ENCODE results near the gene ISOC2.

The ISOC2 gene

DNA sequence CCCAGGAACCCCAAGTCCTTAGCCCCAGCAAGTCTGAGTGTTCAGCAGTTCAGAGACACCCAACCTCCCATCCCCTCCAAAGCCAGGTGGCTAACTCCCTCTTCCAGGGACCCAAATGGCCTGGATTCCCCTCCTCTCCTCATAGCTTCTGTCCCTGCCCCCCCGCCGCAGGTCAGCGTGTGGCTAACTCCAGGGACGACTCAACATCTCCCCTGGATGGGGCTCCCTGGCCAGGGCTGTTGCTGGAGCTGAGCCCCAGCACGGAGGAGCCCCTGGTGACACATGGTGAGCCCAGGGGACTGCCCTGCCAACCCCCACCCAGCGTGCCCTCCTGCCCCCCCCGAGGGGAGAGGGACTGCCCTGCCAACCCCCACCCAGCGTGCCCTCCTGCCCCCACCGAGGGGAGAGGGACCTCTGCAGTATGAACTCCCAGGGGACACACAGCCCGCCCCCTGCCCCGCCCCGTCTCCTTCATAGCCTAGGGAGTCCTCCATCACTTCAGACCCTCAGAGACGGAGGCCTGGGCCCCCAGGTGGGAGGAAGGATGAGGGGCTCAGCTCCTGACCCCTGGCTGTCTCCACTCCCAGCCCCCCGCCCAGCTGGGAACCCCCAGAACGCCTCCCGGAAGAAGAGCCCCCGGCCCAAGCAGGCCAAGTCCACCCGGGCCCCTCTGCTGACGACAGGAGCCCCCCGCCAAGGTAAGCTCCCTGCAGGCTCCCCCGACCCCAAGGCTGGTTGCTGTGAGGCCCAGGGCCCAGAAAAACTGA lies 28.5 kb upstream of the ISOC2 start:
- DNase-seq: no peak

GRCh38 chr19:55488986-55489710 lies 27.7 kb upstream of the ISOC2 start:
- DNase-seq: no peak

- DNase-seq: no peak
Measured at GRCh38 chr19:55487924-55488687, 26.7 kb upstream of the ISOC2 start, which contains the start of gene SSC5D. SSC5D (plus strand) TSS chr19:55488436; CDS start chr19:55488590, 154 bp downstream.

- no peak for DNase-seq
Measured at GRCh38 chr19:55486971-55487923, 25.8 kb upstream of the ISOC2 start.

- DNase-seq: no peak
Measured at GRCh38 chr19:55486043-55486970, 24.9 kb upstream of the ISOC2 start.

DNA sequence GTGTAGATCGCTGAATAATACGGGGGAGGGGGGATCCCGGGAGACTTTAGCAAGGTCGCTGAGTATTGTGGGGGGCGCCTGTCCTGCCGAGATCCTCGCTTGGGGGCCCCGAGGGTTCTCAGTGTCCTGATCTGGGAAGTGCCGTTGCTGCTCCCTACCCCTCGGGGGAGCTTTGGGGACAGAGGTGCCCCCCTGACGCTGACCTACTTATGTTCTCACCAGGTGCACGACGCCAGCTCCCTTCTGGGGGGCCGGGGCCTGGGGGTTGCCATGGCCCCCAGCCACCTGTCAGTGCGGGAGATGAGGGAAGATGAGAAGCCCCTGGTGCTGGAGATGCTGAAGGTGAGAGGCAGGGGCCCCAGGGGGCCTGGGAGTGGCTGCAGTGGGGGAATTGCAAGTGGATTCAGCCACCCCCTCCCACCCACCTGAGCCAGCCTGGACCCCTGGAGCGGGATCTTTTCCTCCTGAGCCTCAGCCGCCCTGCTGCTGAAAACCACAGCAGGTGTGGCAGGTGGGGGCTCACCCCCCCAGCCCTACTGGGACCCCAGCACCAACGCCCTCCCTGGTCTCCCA lies 24.1 kb upstream of the ISOC2 start:
- no peak for DNase-seq

- DNase-seq: peak; percentile 43
Measured at GRCh38 chr19:55484593-55485438, 23.4 kb upstream of the ISOC2 start, which contains the start of gene NAT14. NAT14 (plus strand) TSS chr19:55485188; CDS start chr19:55485709, 521 bp downstream.

DNA sequence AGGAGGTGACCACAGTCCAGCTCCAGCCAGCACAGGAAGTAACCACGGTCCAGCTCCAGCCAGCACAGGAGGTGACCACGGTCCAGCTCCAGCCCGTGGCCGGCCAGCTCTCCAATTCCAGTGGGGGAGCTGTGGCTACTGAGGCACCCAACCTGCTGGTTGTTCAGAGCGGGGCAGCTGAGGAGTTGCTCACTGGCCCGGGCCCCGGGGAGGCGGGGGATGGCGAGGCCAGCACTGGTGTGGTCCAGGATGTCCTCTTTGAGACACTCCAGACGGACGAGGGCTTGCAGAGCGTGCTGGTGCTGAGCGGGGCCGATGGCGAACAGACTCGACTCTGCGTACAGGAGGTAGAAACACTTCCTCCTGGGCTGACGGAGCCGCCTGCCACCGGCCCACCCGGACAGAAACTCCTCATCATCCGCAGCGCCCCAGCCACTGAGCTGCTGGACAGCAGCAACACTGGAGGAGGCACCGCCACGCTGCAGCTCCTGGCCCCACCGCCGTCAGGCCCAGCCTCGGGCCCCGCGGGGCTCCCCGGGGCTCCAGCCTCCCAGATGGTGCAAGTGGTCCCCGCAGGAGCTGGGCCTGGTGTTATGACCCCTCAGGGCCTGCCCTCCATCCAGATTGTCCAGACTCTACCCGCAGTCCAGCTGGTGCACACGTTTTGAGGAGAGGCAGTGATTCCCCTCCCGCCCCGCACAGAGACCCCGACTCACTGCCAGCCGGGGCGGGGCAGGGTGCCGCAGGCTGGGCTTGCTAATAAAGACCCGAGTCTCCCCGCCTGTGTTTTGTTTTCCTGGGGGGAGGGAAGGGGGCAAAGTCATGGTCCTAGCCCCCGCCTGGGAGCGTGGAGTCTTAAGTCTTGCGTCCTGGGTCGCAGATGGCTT lies 22.5 kb upstream of the ISOC2 start:
- no peak for DNase-seq

GRCh38 chr19:55482967-55483705 lies 21.7 kb upstream of the ISOC2 start:
- DNase-seq: no peak

- DNase-seq: no peak
Measured at GRCh38 chr19:55482156-55482961, 20.9 kb upstream of the ISOC2 start.

- DNase-seq: no peak
Measured at GRCh38 chr19:55481794-55482155, 20.3 kb upstream of the ISOC2 start.

- no peak for DNase-seq
Measured at GRCh38 chr19:55481148-55481793, 19.8 kb upstream of the ISOC2 start.

DNA sequence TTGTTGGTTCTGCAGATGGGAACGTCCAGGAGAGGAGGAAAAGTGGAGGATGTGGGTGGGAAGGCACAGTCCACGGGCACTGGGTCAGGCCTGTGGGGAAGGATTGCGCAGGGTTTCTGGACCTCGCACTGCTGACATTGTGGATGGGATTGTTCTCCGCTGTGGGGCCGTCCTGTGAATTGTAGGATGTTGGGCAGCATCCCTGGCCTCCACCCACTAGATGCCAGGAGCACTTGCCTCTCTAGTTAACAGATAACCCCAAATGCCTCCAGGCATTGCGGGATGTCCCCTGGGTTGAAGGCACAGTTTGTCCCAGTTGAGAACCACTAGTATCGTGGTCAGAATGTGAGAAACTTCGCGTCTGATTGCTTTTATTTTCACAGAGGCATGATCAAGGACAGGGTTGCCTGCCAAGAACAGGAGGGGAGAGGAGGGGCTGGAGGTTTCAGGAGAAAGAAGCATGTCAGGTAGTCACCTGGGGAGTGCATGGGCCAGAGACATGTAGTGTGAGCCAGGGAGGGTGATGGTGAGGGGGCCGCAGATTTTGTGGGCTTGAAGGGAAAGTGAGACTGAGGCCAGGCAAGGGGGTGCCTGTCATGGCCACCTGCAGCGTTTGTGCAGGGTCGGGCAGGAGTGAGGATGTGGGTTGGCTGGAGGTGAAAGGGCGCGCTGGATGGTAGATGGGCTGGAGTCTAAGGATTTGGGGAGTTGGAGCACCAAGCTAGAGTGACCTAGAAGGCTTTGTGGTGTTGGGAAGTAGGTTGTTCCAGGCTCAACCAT lies 18.2 kb upstream of the ISOC2 start:
- DNase-seq: no peak

DNA sequence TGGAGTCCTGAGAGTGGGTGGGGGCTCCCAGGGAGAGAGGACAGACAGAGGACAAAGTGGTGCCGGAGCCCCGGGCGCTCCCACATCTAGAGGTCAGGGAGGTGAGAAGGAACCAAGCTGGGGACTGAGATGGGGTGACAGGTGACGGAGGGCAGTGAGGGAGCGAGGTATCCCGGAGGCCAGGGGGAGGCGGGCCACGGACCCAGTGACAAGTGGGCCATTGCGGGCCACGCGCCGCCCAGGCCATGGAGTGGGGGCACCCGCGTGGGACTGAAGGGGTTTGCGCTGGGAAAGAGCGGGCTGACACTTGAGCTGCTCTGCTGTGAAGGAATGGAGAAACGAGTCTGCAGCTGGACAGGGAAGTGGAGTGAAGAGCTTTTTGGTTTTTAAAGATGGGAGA lies 17.6 kb upstream of the ISOC2 start:
- DNase-seq: no peak

DNA sequence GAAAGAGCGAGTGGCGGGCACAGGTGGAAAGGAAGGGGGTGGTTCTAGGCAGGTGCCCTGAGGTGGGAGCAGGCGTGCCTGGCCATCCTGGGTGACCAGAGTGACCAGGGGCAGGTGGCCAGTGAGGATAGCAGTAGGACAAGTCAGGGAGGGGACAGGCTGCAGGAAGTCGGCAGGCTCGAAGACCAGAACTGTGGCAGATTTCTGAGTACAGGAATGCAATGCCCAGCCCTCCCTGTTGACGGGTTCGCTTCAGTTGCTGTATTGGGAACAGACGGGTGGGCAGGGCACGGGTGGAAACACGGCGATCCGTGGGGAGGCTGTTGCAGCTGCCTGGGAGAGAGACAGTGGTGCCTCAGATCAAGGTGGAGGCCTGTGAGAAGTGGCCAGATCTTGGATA lies 16.9 kb upstream of the ISOC2 start:
- DNase-seq: no peak

GRCh38 chr19:55477905-55478304 lies 16.5 kb upstream of the ISOC2 start:
- no peak for DNase-seq
